Esophagus (tissue), 2 donors: ENCODE results near the gene NLRP1. TPM values are rescaled to one million over a fixed set of nuclear protein-coding genes. Genes with fewer than 3 reads are reported as not detected.

Source experiments
- H3K27ac ChIP-seq, 2 donors: one replicate each; pipeline ENCODE4 v1.5.1; 2013; ENCODE audit warnings: low read depth in 2 of 2, mild to moderate bottlenecking in 2 of 2, inconsistent platforms in 1 of 2, low read length in 1 of 2, moderate library complexity in 1 of 2
- H3K27me3 ChIP-seq, 2 donors: one replicate each; pipeline ENCODE4 v1.6.1; 2013; ENCODE audit warnings: low read length in 2 of 2, control low read depth in 1 of 2, mild to moderate bottlenecking in 1 of 2; ENCODE audit not compliant: insufficient read depth in 2 of 2, control insufficient read depth in 1 of 2
- H3K36me3 ChIP-seq, 2 donors: one replicate each; pipeline ENCODE4 v1.6.1; 2013; ENCODE audit warnings: low read length in 1 of 2; ENCODE audit not compliant: control insufficient read depth in 2 of 2, insufficient read depth in 2 of 2
- H3K4me1 ChIP-seq, 2 donors: one replicate each; pipeline ENCODE4 v1.6.1; 2013; ENCODE audit warnings: low read length in 1 of 2; ENCODE audit not compliant: control insufficient read depth in 2 of 2, insufficient read depth in 2 of 2
- H3K4me3 ChIP-seq, 2 donors: one replicate each; pipeline ENCODE4 v1.5.1; 2013; ENCODE audit warnings: low read length in 2 of 2, mild to moderate bottlenecking in 2 of 2, low read depth in 1 of 2, moderate library complexity in 1 of 2
- H3K9me3 ChIP-seq, 2 donors: one replicate each; pipeline ENCODE4 v1.6.1; 2013; ENCODE audit warnings: mild to moderate bottlenecking in 2 of 2, low read depth in 1 of 2, low read length in 1 of 2, moderate library complexity in 1 of 2; ENCODE audit not compliant: control insufficient read depth in 2 of 2, insufficient read depth in 1 of 2
- WGBS, 2 donors: extraction: QIAGEN DNeasy Blood & Tissue Kit; methylation state at CpG; one replicate each; pipeline ENCODE4 v1.1.7; 2013; 5-methylcytosine and 5-hydroxymethylcytosine counted together
- polyA plus RNA-seq, 2 donors: library from polyadenylated mRNA; stranded (reverse); fragments of 200-250 nt; gene quantifications; one replicate each; pipeline ENCODE4 v1.2.3, GENCODE V29; 2013
- donor health status: healthy with polysubstance abuse.
- donor health status: Bipolar disorder and iron deficiency.

The NLRP1 gene
- polyA plus RNA-seq = 10 to 100 TPM in 1 of 2 donors, 1 to 10 TPM in 1; 8.6 to 26.4 TPM

DNA sequence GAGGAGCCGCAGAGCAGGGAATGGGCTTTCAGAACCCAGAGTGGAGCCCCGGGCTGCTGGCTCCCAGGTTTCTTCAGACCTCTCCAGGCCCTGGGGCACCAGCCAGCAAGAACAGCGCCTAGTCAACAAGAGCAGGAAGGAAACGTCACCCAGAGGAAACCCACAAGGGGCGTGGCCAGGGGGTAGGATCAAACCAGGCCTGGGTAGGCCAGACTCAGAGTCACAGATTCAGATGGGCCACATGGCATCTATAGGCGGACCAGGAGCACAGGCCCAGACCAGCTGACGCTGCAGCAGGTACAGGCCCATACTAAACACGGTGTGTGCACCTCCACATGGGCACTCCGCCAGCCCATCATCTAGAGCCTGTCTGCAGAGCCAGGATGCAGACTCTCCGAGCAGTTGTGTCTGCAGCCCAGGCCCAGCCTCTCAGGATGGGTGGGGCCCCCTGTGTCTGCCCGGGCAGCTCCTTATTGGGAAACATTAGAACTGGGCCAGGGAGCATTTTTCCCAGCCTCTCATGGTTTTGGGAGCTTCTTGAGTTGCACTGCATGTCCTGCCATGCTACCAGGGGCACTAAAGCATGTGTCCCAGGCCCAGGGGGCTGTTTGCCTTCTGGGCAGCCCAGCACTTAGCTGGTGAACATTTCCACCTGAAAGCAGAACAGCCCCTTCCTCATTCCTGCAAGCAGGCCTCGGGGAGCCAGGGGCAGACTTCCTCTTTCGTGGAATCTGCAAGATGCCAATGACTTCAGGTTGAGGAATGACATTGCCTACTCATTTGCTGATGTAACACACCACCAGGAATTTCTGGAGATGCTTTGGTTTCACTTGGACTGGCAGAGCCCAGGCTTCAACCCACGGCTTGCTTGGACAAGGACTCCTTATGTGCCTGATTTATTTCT, at the start of gene NLRP1:
TSS of gene NLRP1 (minus strand) at position 127 of the 904 bp plus-strand sequence. CDS start 552 bp downstream, outside the sequence.
- peaks cover 9 to 18% of the 10 kb centered on the region in 2 donors for H3K4me1 ChIP-seq

DNA sequence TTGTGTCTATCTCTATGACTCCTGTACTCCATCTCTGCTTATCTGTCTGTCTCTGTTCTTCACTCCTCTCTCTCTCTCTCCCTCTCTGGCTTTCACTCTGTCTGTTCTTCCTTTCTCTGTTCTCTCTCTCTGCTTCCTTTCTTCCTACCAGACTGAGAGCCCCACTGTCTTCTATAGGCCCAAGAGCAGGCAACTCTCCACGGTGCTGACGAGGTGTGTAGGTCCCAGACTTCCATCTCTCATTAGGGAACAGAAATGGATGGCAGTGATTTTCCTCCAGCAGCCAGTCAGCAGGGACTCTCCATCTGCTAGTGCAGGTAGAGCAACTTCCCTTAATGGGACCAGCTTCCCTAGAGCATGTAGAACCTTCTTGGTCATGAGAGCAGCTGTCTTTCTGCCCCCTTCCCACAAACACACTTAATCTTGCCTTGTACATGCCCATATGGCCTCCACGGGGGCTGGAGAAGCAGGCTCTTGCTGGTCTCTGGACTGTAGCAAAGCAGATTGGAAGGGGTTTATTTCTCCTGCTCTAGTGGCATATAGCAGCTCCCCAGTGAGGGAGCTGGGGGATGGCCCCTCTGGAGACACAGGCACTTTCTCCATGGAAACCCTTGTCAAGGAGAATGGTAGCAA, 47.8 kb upstream of the NLRP1 start:
- Histone ChIP-seq H3K4me3 (no peak overlapping the region), H3K27ac (no peak overlapping the region), H3K27me3 (no peaks in the 10 kb centered on the region), H3K4me1 (no peaks in the 10 kb centered on the region), H3K9me3 (no peaks in the 10 kb centered on the region), H3K36me3 (no peaks in the 10 kb centered on the region)
- 48% methylated on average over 3 of the region's 3 CpGs for WGBS, 2 donors

More for the DNA sequence above, at the start of gene NLRP1:
- Histone ChIP-seq H3K27me3 (no peaks in the 10 kb centered on the region), H3K4me3 (peak within 1 kb of the TSS; percentile 47 to 65), H3K27ac (peak within 1 kb of the TSS; percentile 94 to 96), H3K9me3 (no peaks in the 10 kb centered on the region), H3K36me3 (peaks cover 0 to 4% of the 10 kb centered on the region in 2 donors)
- 18 to 32% methylated on average over 13 to 14 of the region's 14 CpGs for WGBS, 2 donors

DNA sequence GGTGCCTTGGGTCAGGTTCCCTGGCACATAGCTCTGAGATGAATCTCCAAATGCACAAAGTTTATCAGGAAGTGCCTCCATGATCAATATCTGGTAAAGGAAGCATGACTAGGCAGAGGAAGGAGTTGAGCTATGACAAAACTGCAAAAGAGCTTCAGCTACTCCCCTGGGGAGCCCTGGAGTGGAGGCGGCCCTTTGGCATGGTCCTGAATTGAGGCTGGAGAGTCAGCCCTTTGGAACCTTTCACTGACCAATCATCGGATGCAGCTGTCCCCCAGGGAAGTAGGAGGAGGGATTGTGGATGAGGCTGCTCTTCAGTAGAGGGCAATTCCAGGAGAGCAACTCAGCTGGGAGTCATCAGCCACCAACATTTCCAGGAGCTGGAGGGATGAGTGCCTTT, 46.1 kb upstream of the NLRP1 start:
- Histone ChIP-seq H3K4me3 (no peak overlapping the region), H3K27me3 (no peaks in the 10 kb centered on the region), H3K9me3 (no peaks in the 10 kb centered on the region), H3K27ac (no peak overlapping the region), H3K36me3 (no peaks in the 10 kb centered on the region), H3K4me1 (no peaks in the 10 kb centered on the region)
- 60 to 67% methylated on average over 2 of the region's 2 CpGs for WGBS, 2 donors

DNA sequence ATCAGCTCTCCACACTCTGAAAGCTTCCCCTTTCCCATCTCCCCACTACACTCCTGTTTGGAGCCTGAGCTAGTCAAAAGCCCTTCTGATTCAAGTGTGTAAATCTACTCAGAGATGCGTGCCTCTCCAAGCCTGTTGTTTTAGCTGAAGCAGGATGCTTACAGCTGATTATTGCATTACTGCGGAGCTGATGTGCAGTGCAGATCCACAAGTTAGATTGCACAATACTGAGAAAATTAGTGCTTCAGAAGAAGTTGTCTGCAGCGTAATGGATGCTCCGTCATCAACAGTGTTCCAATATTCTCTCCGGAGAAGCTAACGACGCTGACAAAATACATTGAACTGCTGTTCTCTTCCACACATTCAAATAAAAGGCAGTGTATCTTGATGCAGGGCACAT, 44.8 kb upstream of the NLRP1 start:
- Histone ChIP-seq H3K27ac (no peak overlapping the region), H3K4me1 (no peaks in the 10 kb centered on the region), H3K4me3 (no peak overlapping the region), H3K9me3 (no peaks in the 10 kb centered on the region), H3K27me3 (no peaks in the 10 kb centered on the region), H3K36me3 (no peaks in the 10 kb centered on the region)
- 84 to 86% methylated on average over 7 of the region's 7 CpGs for WGBS, 2 donors

DNA sequence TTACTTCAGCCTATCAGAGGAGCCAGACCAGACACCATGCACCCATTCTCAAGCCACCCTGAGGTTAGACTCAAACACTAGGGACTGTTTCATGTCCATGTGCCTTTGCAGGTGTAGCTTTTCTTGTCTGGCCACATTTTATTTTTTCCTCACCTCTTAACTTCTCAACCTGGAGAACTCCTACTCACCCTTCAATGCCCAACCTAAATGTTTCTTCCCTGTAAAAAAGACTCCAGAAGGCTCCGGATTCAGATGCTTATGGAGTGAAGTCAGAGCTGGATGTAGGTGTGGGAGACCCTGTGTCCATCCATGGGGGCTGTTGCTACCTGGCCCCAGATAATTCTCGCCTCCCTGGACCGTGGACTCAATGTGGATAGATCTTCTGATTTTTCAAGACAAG, 44.0 kb upstream of the NLRP1 start:
- Histone ChIP-seq H3K27me3 (no peaks in the 10 kb centered on the region), H3K36me3 (no peaks in the 10 kb centered on the region), H3K4me1 (no peaks in the 10 kb centered on the region), H3K9me3 (no peaks in the 10 kb centered on the region), H3K27ac (no peak overlapping the region), H3K4me3 (no peak overlapping the region)
- WGBS, 2 donors = 76 to 88% methylated on average over 3 of the region's 3 CpGs

DNA sequence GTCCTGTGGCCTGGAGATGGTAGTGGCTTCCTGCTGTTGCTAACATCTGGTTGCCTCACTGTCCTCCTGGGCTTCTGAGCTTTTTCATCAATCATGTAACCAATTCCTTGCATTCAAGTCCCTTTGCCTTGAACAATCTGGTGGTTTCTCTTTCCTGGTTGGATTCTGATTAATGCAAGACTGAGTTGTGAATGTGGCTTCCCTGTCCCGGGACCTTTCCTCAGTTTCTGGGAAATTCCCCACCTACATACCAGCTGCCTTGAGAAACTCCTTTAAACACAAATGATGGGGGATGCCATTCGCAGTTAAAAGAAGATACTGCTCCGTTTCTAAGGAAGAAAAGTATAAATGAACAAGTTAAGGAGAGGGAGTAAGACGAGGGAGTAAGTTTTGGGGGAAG, 39.9 kb upstream of the NLRP1 start:
- no peak overlapping the region for H3K4me3 ChIP-seq
- H3K27me3 ChIP-seq = no peaks in the 10 kb centered on the region
- H3K4me1 ChIP-seq = no peaks in the 10 kb centered on the region
- peaks cover 0 to 1% of the 10 kb centered on the region in 2 donors for H3K9me3 ChIP-seq
- no peaks in the 10 kb centered on the region for H3K36me3 ChIP-seq
- no peak overlapping the region for H3K27ac ChIP-seq
- WGBS, 2 donors = 48 to 54% methylated on average over 4 of the region's 4 CpGs

DNA sequence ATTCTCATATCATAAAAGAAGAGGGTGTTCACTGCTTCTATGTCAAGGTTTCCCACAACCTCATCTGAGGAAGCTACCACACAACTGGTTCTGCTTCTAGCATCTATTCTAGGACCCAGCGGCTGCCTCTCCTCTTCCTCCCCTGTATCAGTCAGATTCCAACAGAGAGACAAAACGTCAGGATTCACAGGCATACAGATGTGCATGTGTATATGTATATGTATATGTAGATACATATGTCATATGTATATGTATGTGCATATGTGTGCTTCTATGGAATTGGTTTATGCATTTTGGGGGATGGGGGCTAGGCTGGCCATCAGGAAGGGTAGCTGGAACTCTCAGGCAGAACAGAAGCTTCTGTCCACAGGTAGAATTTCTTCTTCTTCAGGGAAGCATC, 37.4 kb upstream of the NLRP1 start:
- H3K4me1 ChIP-seq = no peaks in the 10 kb centered on the region
- no peaks in the 10 kb centered on the region for H3K27me3 ChIP-seq
- no peak overlapping the region for H3K4me3 ChIP-seq
- 65 to 67% methylated on average over 2 of the region's 2 CpGs for WGBS, 2 donors
- H3K27ac ChIP-seq = no peak overlapping the region
- H3K9me3 ChIP-seq = peaks cover 0 to 1% of the 10 kb centered on the region in 2 donors
- H3K36me3 ChIP-seq = no peaks in the 10 kb centered on the region

DNA sequence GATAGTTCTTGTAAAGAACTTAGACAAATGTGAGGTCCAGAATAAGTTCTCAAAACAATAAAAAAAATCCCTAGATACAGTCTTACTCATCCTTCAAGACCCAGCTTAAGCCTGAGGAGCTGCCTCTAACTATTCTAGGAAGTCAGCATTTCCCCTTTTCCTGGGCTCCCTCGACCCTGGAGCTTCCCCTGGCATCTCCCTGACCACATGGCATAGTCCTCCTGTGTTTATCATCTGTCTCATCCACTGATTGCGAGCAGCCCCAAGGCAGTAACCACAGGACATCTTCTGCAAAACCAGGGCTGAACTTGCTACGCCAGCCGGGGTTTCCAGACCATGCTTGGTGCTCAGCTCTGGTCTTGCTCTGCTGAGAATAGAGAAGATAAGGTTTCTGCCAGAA, 36.7 kb upstream of the NLRP1 start:
- Histone ChIP-seq H3K36me3 (no peaks in the 10 kb centered on the region), H3K27ac (no peak overlapping the region), H3K4me3 (no peak overlapping the region), H3K9me3 (peaks cover 0 to 1% of the 10 kb centered on the region in 2 donors), H3K27me3 (no peaks in the 10 kb centered on the region), H3K4me1 (no peaks in the 10 kb centered on the region)
- WGBS, 2 donors = 66% methylated on average over 4 of the region's 4 CpGs

DNA sequence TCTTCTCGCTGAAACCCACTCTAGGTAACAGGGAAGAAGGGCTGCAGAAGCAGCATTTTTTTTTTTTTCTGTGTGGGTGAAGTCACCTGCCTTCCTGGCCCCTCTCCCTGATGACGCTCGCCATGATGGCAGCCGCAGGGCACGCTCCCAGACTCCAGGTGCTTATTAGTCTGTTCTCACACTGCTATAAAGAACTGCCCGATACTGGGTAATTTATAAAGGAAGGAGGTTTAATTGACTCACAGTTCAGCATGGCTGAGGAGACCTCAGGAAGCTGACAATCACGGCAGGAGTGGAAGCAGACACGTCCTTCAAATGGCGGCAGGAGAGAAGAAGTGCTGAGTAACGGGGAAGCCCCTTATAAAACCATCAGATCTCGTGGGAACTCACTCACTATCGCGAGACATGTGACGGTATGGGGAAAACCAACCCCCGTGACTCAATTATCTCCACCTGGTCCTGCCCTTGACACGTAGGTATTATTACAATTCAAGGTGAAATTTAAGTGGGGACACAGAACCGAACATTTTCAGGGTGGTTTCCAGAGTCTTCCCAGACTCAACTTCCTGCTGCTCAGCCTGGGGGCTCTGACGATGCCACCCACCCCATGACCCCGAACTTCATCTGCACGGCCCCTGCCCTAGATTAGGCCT, 34.9 kb upstream of the NLRP1 start:
- Histone ChIP-seq H3K27me3 (no peaks in the 10 kb centered on the region), H3K36me3 (no peaks in the 10 kb centered on the region), H3K9me3 (peaks cover 0 to 1% of the 10 kb centered on the region in 2 donors), H3K4me3 (no peak overlapping the region), H3K27ac (no peak overlapping the region), H3K4me1 (no peaks in the 10 kb centered on the region)
- 78 to 82% methylated on average over 20 of the region's 20 CpGs for WGBS, 2 donors
